ENCODE measurements around the gene SULT1B1.

DNA sequence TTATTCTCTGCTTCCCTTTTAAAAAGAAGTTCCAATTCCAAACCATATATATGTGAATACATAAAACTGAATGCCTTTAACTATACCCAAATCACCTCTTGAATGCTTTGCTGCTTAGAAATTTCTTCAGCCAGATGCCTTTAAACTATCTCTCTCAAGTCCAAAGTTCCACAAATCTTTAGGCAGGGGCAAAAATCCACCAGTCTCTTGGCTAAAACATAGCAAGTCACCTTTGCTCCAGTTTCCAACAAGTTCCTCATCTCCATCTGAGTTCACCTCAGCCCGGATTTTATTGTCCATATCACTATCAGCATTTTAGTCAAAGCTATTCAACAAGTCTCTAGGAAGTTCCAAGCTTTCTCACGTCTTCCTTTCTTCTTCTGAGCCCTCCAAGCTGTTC lies 49.8 kb downstream of the SULT1B1 start:
- TF ChIP-seq EZH2 (IDR thresholded peaks at IDR 0.05; ENCODE audit: insufficient read depth, poor library complexity, severe bottlenecking) (no peak), EZH2phosphoT487 (IDR thresholded peaks at IDR 0.05; ENCODE audit: insufficient read depth, low read depth) (no peak)

Measured in GM23248 (cell line).